ENCODE data around the gene RSBN1L.

DNA sequence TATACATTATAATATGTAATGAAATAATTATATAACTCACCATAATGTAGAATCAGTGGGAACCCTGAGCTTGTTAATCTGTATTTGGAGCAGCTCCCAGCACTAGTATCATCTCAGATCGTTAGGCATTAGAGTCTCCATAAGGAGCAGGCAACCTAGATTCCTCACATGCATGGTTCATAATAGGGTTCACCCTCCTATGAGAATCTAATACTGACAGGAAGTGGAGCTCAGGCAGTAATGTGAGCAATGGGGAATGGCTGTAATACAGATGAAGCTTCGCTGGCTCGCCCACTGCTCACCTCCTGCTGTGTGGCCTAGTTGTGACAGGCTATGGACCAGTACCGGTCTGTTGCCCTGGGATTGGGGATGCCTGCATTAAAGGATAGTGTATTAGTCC is 49.5 kb downstream of the RSBN1L start:
- TF ChIP-seq CTCF (IDR thresholded peaks at IDR 0.05), result no peak
- TF ChIP-seq POLR2A (IDR thresholded peaks at IDR 0.05), result no peak
